OCI-LY3 (cell line): ENCODE data around the gene KDM6A.

Experiments used
- H2AFZ ChIP-seq: fragments of 200-600, 300-600 bp; shearing (Covaris generic); 2 replicates; pipeline ENCODE4 v1.6.0; 2014; ENCODE audit warnings: antibody characterized with exemption, low read depth, low read length
- H3K27ac ChIP-seq: fragments of 200-600, 300-600 bp; sonication (generic); 2 replicates; pipeline ENCODE4 v1.5.1; 2014; ENCODE audit warnings: mild to moderate bottlenecking, low read length, moderate library complexity, mixed read lengths
- H3K27me3 ChIP-seq: fragments of 200-600, 300-600 bp; sonication (generic); 2 replicates; pipeline ENCODE4 v1.6.1; 2014; ENCODE audit warnings: low read depth, low read length, mixed read lengths
- H3K36me3 ChIP-seq: fragments of 200-600, 300-600 bp; sonication (generic); replicated peaks from 2 replicates; pipeline ENCODE3; 2014; ENCODE audit warnings: low read depth, low read length, mixed read lengths
- H3K4me1 ChIP-seq: fragments of 300-600, 200-600 bp; sonication (generic); 2 replicates; pipeline ENCODE4 v1.6.1; 2014; ENCODE audit warnings: low read length, mixed read lengths
- H3K4me2 ChIP-seq: fragments of 200-600, 300-600 bp; sonication (generic); 2 replicates; pipeline ENCODE4 v1.6.1; 2014; ENCODE audit warnings: low read length, mixed read lengths
- H3K4me3 ChIP-seq: fragments of 300-600, 200-600 bp; sonication (generic); 2 replicates; pipeline ENCODE4 v1.5.1; 2014; ENCODE audit warnings: antibody characterized with exemption, mild to moderate bottlenecking, low read length, moderate library complexity
- H3K79me2 ChIP-seq: fragments of 300-600, 200-600 bp; shearing (Covaris generic); 2 replicates; pipeline ENCODE4 v1.6.1; 2014; ENCODE audit warnings: mild to moderate bottlenecking, low read length, mixed read lengths
- H3K9ac ChIP-seq: fragments of 300-600, 200-600 bp; shearing (Covaris generic); 2 replicates; pipeline ENCODE4 v1.6.0; 2014; ENCODE audit warnings: mild to moderate bottlenecking, low read length, moderate library complexity
- H3K9me3 ChIP-seq: fragments of 200-600, 300-600 bp; shearing (Covaris generic); 2 replicates; pipeline ENCODE4 v1.6.1; 2014; ENCODE audit warnings: low read length, mixed read lengths; ENCODE audit not compliant: insufficient read depth
- H4K20me1 ChIP-seq: fragments of 200-600, 300-600 bp; sonication (generic); 2 replicates; pipeline ENCODE4 v1.6.1; 2016; ENCODE audit warnings: low read length, mixed read lengths; ENCODE audit not compliant: insufficient read depth
- EZH2phosphoT487 ChIP-seq: fragments of 200-600 bp; shearing (Covaris generic); IDR thresholded peaks from 2 replicates; pipeline ENCODE4 v1.6.1; 2018; ENCODE audit warnings: antibody characterized with exemption, mixed run types, low read depth
- TF ChIP-seq, protein P1 (sequence below): fragments of 200-600, 300-600 bp; sonication (generic); IDR thresholded peaks from 2 replicates; pipeline ENCODE4 v1.5.1; 2014; ENCODE audit warnings: antibody characterized with exemption, low read length, low read depth

Gene KDM6A

GRCh38 chrX:44931441-44931973 lies 58.5 kb downstream of the KDM6A start:
- Histone ChIP-seq H3K79me2 (peaks cover 89% of the 10 kb centered on the region), H3K27ac (no peak overlapping the region), H3K4me1 (0 out of 2 replicates have a peak, but pooled peaks cover 5% of the 10 kb centered on the region), H3K36me3 (no peaks in the 10 kb centered on the region), H3K27me3 (no peaks in the 10 kb centered on the region), H3K4me2 (no peak overlapping the region), H2AFZ (no peak overlapping the region), H4K20me1 (peaks cover 81% of the 10 kb centered on the region), H3K4me3 (no peak overlapping the region), H3K9me3 (no peaks in the 10 kb centered on the region), H3K9ac (no peak overlapping the region)
- no peak for TF ChIP-seq EZH2phosphoT487
- TF ChIP-seq, protein P1, sequence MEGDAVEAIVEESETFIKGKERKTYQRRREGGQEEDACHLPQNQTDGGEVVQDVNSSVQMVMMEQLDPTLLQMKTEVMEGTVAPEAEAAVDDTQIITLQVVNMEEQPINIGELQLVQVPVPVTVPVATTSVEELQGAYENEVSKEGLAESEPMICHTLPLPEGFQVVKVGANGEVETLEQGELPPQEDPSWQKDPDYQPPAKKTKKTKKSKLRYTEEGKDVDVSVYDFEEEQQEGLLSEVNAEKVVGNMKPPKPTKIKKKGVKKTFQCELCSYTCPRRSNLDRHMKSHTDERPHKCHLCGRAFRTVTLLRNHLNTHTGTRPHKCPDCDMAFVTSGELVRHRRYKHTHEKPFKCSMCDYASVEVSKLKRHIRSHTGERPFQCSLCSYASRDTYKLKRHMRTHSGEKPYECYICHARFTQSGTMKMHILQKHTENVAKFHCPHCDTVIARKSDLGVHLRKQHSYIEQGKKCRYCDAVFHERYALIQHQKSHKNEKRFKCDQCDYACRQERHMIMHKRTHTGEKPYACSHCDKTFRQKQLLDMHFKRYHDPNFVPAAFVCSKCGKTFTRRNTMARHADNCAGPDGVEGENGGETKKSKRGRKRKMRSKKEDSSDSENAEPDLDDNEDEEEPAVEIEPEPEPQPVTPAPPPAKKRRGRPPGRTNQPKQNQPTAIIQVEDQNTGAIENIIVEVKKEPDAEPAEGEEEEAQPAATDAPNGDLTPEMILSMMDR: no peak

DNA sequence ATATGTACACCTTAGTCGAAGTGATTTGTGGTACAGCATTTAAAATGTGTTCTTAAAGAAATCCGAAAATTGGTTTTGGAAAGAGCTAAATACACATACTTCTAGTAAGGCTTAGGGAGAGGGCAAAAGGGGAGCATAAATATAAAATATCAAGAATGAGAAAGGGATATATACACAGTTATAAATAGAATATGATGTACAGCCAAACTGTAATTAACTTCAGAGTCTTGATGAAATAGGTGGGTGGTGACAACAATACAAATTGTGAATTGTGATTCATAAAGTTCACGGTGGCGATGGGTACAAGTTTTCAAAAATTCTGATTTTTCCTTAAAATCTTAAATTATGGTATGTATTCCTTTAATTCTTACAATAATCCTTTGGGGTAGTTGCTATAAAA lies 62.2 kb downstream of the KDM6A start:
- H3K4me3 ChIP-seq: no peak overlapping the region
- H2AFZ ChIP-seq: no peak overlapping the region
- H3K4me1 ChIP-seq: no peaks in the 10 kb centered on the region
- TF ChIP-seq, protein P1: no peak
- TF ChIP-seq EZH2phosphoT487: no peak
- H3K9ac ChIP-seq: no peak overlapping the region
- no peaks in the 10 kb centered on the region for H3K27me3 ChIP-seq
- H3K79me2 ChIP-seq: peaks cover 89% of the 10 kb centered on the region
- H3K27ac ChIP-seq: no peak overlapping the region
- no peaks in the 10 kb centered on the region for H3K36me3 ChIP-seq
- H3K9me3 ChIP-seq: no peaks in the 10 kb centered on the region
- peaks cover 86% of the 10 kb centered on the region for H4K20me1 ChIP-seq
- no peak overlapping the region for H3K4me2 ChIP-seq

DNA sequence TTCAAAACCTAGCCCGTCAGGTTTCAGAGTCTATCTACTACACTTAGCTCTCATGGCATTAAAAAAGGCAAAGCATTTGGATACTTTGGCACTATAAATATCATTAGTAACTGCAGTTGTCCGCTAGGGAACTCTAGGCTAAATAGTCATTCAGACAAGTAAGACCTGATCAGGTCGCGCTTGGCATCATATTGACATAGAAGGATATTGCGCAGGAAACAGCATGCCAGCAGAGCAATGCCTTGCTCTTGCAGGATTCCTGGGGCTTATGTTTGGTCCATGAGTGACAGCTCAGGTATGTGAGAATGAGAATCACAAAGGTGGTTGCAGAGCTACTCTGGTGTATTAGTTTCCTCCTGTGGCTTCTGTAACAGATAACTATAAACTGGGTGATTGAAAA lies 62.7 kb downstream of the KDM6A start:
- Histone ChIP-seq H2AFZ (no peak overlapping the region), H3K27ac (no peak overlapping the region), H3K27me3 (no peaks in the 10 kb centered on the region), H4K20me1 (peaks cover 82% of the 10 kb centered on the region), H3K4me1 (no peaks in the 10 kb centered on the region), H3K4me3 (no peak overlapping the region), H3K79me2 (peaks cover 89% of the 10 kb centered on the region), H3K36me3 (no peaks in the 10 kb centered on the region), H3K9me3 (no peaks in the 10 kb centered on the region), H3K9ac (no peak overlapping the region), H3K4me2 (no peak overlapping the region)
- no peak for TF ChIP-seq EZH2phosphoT487
- TF ChIP-seq, protein P1: no peak

- Histone ChIP-seq H3K79me2 (peaks cover 85% of the 10 kb centered on the region), H3K4me2 (no peak overlapping the region), H4K20me1 (peaks cover 67% of the 10 kb centered on the region), H3K36me3 (no peaks in the 10 kb centered on the region), H3K9ac (no peak overlapping the region), H3K4me3 (no peak overlapping the region), H3K27ac (no peak overlapping the region), H3K27me3 (no peaks in the 10 kb centered on the region), H3K4me1 (no peaks in the 10 kb centered on the region), H3K9me3 (no peaks in the 10 kb centered on the region), H2AFZ (no peak overlapping the region)
- no peak for TF ChIP-seq EZH2phosphoT487
- TF ChIP-seq, protein P1: no peak
These were observed 64.6 kb downstream of the KDM6A start for GRCh38 chrX:44937606-44938005.
